Measurements from ENCODE around the gene OCA2.

OCA2 gene

DNA sequence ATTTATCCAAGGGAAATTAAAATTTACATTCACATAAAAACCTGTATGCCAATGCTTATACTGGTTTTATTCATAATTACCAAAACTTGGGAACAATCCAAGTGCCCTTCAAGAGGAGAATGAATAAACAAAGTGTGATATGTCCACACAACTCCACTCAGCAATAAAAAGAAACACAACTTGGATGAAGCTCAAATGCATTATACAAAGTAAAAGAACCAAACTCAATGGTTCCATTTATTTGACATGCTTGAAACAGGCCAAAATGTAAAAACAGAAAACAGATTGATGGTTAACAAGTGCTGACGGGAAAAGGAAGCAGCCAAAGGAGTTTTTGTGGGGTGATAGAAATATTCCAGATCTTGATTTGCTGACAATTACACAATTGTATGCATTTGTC is 23.5 kb downstream of the OCA2 start:
- DNase-seq = no peak

- DNase-seq = no peak
Measured at GRCh38 chr15:28068930-28069329, 30.2 kb downstream of the OCA2 start.

DNA sequence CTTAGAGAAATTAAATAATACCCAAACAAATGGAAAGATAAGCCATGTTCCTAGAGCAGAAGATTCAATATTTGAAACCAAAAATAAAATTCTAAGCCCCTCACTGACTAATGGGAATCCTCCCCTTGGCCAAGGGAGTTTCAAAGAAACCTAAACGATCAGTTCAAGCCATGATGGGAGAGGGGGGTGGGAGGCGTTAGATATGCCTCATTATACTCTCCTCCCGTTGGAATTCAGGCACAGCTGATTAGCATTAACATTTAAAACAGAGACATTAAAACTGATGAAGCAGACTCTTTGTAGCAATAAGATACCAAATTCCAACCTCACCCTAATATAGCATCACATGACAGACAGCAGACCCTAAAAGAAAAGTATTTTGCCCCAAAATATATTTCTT is 32.9 kb downstream of the OCA2 start:
- no peak for DNase-seq

- DNase-seq = no peak
Measured at GRCh38 chr15:28060005-28060404, 39.1 kb downstream of the OCA2 start.

GRCh38 chr15:28058082-28058481 is 41.0 kb downstream of the OCA2 start:
- DNase-seq = no peak

DNA sequence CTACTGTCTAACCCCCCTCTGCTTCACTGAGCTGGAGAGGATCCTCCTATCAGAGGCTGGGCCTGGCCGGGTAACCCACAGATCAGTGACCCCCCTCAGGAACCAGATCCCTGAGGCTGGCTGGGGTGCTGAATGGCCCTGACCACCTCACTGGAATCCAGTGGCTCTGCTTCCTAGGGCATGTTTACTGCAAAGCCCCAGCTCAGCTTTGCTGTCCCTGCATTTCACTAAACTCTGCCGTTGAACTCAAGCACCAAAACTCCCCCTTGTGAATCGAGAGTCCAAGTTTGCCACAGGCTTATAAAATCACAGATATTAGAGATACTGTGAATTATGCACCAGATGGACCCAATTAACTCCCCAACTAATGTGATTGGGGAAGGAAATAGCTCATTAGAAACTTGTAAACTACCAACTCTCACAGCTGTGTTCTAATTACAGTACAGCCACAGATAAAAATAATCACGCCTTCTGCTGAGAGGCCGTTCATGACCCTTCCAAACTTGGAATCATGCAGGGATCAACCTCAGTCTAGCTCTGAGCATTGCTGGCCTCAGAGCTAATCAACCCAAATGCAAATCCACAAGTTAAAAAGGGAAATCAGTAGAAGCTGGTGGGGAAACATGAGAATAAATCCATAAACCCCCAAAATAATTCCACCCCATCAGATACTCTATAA is 47.0 kb downstream of the OCA2 start:
- no peak for DNase-seq

DNA sequence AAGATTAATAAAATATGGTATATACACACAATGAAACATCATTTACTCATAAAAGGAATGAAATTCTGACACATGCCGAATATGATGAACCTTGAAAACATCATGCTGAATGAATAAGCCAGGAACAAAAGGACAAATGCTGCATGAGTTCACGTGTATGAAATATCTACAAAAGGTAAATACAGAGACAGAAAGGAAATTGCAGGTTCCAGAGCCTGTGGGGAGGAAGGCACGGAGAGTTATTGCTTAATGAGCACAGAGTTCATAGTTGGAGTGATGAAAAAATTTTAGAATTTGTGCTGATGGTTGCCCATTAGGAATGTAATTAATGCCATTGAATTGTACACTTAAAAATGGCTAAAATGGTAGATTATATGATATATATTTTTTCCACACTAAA is 49.5 kb downstream of the OCA2 start:
- DNase-seq = no peak

DNA sequence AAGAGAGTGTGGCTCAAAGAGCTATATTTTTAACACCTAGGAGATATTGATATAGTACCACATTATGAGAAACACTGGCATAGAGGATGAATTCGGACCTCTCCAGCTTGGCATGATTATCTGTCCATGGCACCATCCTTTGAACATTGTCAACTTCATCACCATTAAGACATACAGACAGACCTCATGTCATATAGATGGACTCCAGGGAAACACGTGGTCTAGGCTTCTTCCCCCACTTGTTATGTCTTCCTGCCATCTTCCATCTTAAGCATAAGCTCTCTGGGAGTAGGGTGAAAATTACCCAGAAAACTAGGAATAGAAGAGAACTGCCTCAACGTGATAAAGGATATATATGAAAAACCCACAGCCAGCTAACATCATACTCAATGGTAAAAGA is 51.8 kb downstream of the OCA2 start:
- DNase-seq = no peak

DNA sequence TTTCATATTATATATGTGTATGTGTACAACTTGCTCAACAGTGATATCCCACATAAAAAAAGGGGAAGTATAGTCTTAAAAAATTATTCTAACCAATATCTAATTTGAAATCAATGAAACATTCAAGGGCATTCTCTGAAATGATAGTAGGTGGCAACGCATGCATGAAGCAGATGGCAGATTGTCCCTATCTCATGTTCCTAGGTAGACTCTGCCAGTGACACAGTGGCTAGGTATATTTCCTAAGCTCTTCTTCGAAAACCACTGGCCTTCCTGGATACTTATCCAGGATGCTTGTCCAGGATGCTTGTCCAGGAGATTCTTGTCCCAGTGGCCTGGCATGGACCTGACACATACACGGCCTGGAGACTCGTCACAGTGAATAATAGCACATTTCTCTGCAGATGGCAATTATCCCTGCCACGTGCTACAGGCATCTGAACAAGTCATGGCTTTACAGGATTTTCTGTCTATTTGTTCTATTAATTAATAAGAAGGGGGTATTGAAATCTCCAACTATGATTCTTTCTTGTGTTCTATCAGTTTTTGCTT is 54.9 kb downstream of the OCA2 start:
- no peak for DNase-seq

DNA sequence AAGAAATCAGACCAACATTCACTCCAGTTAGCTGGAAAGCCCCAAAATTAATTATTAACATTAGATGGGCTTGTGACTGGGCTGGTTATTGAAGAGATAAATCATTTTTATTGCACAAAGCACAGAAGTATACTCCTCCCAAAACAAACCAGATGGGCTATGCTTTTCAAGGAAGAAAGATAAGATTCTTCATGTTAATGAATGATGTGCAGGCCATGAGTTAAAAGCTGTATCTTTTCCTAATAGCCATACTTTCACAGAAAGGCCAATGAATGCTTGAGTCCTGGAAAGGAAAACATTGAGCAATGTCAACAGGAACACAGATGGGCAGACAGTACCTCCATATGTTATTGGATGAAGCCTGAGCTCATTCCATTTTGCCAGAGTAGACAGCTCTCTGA is 55.4 kb downstream of the OCA2 start:
- DNase-seq = no peak

- DNase-seq = no peak
Measured at GRCh38 chr15:28037969-28038590, 61.0 kb downstream of the OCA2 start.

- DNase-seq = no peak
Measured at GRCh38 chr15:28033443-28033842, 65.7 kb downstream of the OCA2 start.

GRCh38 chr15:28030801-28031200 is 68.3 kb downstream of the OCA2 start:
- no peak for DNase-seq

DNA sequence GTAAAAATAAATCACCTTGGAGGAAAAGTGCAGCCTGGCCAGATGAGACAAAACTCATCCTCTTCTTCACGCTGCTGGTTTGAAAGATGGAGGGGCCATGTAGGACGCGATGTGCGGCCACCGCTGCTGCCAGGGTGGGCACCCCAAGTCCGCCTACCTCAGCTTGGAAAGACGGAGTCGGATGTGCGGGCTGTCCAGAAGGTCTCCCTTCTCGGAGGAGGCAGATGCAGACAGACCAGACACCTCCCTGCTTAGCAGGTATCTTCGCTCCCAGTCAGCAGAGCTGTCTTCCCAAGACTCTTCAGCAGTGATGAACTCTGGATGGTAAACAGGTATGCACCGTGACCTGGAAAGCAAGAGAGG is 71.4 kb downstream of the OCA2 start:
- DNase-seq = no peak

- no peak for DNase-seq
Measured at GRCh38 chr15:28026764-28027713, 72.1 kb downstream of the OCA2 start.

- no peak for DNase-seq
Measured at GRCh38 chr15:28026221-28026620, 72.9 kb downstream of the OCA2 start.

DNA sequence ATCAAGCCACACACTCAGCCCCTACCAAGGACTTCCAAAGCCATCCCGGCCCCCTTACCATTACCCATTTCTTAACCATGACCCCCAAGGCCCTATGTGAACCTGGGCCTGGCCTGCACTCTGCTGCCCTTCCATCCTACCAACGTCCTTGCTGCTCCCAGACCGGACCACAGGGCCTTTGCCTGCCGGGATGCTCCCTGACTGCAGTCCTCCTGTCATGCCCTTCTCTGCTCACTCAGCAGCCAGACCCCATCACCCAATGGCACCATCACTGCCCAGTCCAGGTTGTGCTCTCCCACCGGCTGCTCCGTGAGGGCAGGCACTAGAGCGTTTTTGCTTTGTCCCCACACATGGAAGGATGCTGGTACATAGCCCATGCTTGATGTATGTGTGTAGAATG is 73.7 kb downstream of the OCA2 start:
- no peak for DNase-seq

GRCh38 chr15:28024889-28025250 is 74.2 kb downstream of the OCA2 start:
- DNase-seq = no peak

- DNase-seq = no peak
Measured at GRCh38 chr15:28023933-28024888, 74.9 kb downstream of the OCA2 start.

DNA sequence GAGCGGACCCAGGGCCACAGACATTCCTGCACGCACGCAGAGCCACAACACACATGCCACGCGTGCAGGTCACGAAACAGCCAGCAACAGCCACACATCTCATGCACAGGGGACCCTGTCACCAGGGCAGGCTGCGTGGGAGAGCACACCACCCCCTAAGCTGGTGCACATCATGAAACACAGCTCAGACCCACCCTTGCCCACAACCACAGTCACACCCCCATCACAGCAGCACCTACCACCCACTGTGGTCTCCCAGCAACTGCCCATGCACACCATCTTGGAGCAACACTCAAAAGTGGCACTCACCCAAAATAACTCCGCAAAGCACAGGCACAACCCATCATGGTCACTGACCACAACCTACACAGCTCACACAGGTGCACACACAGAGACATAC is 75.7 kb downstream of the OCA2 start:
- no peak for DNase-seq

GRCh38 chr15:28022961-28023360 is 76.2 kb downstream of the OCA2 start:
- no peak for DNase-seq

DNA sequence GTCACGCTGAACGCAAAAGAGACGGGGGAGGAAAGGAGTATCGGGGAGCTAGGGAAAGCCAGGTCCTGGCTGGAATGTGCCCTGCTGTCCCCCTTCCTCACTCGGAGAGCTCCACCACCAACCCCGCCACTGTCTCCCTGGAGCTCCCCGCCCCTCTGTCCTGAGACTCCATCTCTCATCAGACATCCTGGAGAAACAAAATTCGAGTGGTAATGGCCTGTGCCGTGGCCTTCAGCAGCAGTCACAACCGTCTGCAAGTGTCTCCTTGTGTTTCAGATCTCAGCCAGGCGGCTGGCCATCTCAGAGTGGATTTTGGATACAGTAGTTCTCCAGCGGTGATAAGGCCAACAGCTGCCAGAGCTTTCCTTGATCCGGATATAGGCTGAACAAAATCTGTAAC is 76.9 kb downstream of the OCA2 start:
- no peak for DNase-seq

Data from NCI-H1436 (cell line).